ENCODE data around the gene BSDC1.
"Not testable (repeated sequence)": the region's sequence is repeated elsewhere in the genome, so short reads cannot be mapped to it uniquely, and the experiment has no call there.

- TF ChIP-seq POLR2AphosphoS5, CTCF, POLR2A, EP300 (IDR thresholded peaks at IDR 0.05): not testable (repeated sequence)
Observed at GRCh38 chr1:32355778-32356177, 38.5 kb downstream of the BSDC1 start.

Measured in stomach (tissue), 4 donors.